Naive B cell (primary cell): Measurements from ENCODE around the gene CCNE1. TPM values are rescaled to one million over a fixed set of nuclear protein-coding genes. Genes with fewer than 3 reads are reported as not detected.
A peak's percentile ranks its signal among the peaks of the same experiment; 100 is the strongest.

Experiments
- ATAC-seq, 2 donors: fragments of 150-1000 bp; cut with Tn5 transposase; 2 replicates each; pipeline ENCODE4 v1.10.0; 2021; ENCODE audit warnings: low read depth in 2 of 2, mild to moderate bottlenecking in 2 of 2, moderate library complexity in 2 of 2
- DNase-seq: peaks from one replicate; pipeline ENCODE4 v3.0.0; 2022
- H3K27ac Mint-ChIP-seq, 6 donors: one replicate each; pipeline ENCODE4 v1.8.0; 2020 to 2022; ENCODE audit warnings: mild to moderate bottlenecking in 6 of 6, mixed read lengths in 6 of 6, moderate library complexity in 5 of 6, inconsistent platforms in 2 of 6
- H3K27me3 Mint-ChIP-seq, 3 donors: one replicate each; pipeline ENCODE4 v1.8.0; 2021 to 2022; ENCODE audit warnings: mixed read lengths in 3 of 3, mild to moderate bottlenecking in 1 of 3
- H3K36me3 Mint-ChIP-seq, 2 donors: one replicate each; pipeline ENCODE4 v1.8.0; 2020 to 2022; ENCODE audit warnings: mixed read lengths in 2 of 2, inconsistent platforms in 1 of 2, mild to moderate bottlenecking in 1 of 2
- H3K4me1 Mint-ChIP-seq, 3 donors: one replicate each; pipeline ENCODE4 v1.8.0; 2020 to 2022; ENCODE audit warnings: mixed read lengths in 3 of 3, inconsistent platforms in 1 of 3, mild to moderate bottlenecking in 1 of 3, moderate library complexity in 1 of 3
- H3K4me3 Mint-ChIP-seq, 8 donors: one replicate each; pipeline ENCODE4 v1.8.0; 2020 to 2022; ENCODE audit warnings: mild to moderate bottlenecking in 8 of 8, mixed read lengths in 8 of 8, moderate library complexity in 8 of 8, inconsistent platforms in 2 of 8
- H3K9me3 Mint-ChIP-seq, 7 donors: one replicate each; pipeline ENCODE4 v1.8.0; 2020 to 2022; ENCODE audit warnings: mixed read lengths in 7 of 7, mild to moderate bottlenecking in 5 of 7, inconsistent platforms in 2 of 7, moderate library complexity in 1 of 7
- polyA plus RNA-seq, 6 donors: library from polyadenylated mRNA; unstranded; fragments of 300-500 nt; fragmentation: Illumina TruSeq; gene quantifications; one replicate each; pipeline ENCODE4 v1.2.3, GENCODE V29; 2021; ENCODE audit warnings: low read depth in 6 of 6

Gene CCNE1
- polyA plus RNA-seq, 6 donors from 2014 or later, result not detected

DNA sequence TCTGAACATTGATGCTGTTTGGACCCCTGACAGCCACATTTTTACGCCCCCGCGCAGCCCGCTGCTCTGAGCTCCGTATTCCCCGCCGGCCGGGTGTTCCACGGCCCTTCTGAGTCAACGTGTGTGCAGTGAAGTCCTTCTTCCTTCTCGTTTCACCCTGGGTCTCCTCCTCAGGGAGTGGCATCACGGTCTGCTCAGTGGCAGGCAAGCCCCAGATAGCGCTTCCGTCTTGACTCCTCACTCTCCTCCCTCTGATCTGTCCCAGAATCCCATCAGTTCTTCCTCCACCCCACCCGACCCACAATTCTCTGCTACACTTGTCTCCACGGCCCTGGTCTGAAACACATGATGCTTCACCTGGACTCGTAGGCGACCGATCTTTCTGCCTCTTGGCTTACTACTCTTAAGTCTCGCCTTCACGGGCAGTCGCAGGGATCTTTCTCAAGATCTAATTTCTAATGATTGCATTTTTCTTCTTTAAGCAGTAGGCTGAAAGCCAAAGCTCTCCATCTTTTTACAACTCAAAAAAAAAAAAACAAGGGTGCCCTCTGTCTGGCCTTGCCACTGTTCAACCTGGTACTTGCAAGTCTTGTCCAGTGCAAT lies 33.9 kb downstream of the CCNE1 start:
- Mint-ChIP-seq H3K4me1 (peaks cover 12 to 21% (median 12%) of the 10 kb centered on the region in 3 donors), H3K36me3 (no peaks in the 10 kb centered on the region), H3K27ac (peak overlapping the region; percentile 65 to 98 (median 92)), H3K4me3 (peak overlapping the region; percentile 90 to 98 (median 94)), H3K27me3 (peaks cover 16 to 34% (median 32%) of the 10 kb centered on the region in 3 donors), H3K9me3 (peaks cover 0 to 4% (median 0%) of the 10 kb centered on the region in 7 donors)
- ATAC-seq (peak in 1 of 2 donors; percentile 9), DNase-seq (no peak)

DNA sequence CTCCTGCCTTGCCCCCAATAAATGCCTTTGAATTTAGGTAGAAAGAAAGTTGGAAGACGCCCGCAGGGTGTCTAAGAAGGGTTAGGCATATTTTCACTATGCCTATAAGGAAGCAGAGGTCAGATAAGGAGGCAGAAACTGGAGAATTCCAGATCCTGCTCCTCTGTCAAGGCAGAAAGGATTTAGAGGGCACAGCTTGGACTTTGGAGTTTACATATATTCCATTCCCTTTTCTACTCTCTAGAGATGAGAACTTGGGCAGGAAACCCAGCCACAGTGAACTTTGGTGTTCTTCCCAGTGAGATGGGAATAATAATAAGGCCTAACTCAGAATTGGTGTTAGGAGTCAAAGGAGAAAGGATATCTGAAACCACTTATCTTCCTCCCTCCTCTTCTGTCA lies 37.4 kb downstream of the CCNE1 start:
- no peaks in the 10 kb centered on the region for H3K36me3 Mint-ChIP-seq
- H3K27me3 Mint-ChIP-seq, result peaks cover 20 to 41% (median 31%) of the 10 kb centered on the region in 3 donors
- H3K9me3 Mint-ChIP-seq, result peaks cover 0 to 2% (median 0%) of the 10 kb centered on the region in 7 donors
- peaks cover 12% of the 10 kb centered on the region in 3 donors for H3K4me1 Mint-ChIP-seq
- H3K4me3 Mint-ChIP-seq, result no peak overlapping the region
- no peak for DNase-seq
- no peak overlapping the region for H3K27ac Mint-ChIP-seq
- ATAC-seq, result no peak

DNA sequence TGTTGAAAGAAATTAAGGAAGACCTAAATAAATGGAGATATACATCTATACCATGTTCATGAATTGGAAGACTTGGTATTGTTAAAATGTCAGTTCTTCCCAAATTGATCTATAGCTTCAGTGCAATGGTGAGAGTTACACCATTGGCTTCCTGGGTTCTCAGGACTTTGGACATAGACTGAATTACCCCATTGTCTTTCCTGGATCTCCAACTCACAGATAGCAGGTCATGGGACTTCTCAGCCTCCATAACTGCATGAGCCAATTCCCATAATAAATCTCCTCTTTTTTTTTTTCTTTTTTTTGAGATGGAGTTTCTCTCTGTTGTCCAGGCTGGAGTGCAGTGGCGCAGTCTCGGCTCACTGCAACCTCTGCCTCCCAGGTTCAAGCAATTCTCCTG lies 38.7 kb downstream of the CCNE1 start:
- no peak overlapping the region for H3K27ac Mint-ChIP-seq
- peaks cover 7% of the 10 kb centered on the region in 3 donors for H3K4me1 Mint-ChIP-seq
- no peak overlapping the region for H3K4me3 Mint-ChIP-seq
- peaks cover 0 to 2% (median 0%) of the 10 kb centered on the region in 7 donors for H3K9me3 Mint-ChIP-seq
- ATAC-seq, result no peak
- H3K36me3 Mint-ChIP-seq, result no peaks in the 10 kb centered on the region
- no peak for DNase-seq
- H3K27me3 Mint-ChIP-seq, result peaks cover 22 to 46% (median 41%) of the 10 kb centered on the region in 3 donors

DNA sequence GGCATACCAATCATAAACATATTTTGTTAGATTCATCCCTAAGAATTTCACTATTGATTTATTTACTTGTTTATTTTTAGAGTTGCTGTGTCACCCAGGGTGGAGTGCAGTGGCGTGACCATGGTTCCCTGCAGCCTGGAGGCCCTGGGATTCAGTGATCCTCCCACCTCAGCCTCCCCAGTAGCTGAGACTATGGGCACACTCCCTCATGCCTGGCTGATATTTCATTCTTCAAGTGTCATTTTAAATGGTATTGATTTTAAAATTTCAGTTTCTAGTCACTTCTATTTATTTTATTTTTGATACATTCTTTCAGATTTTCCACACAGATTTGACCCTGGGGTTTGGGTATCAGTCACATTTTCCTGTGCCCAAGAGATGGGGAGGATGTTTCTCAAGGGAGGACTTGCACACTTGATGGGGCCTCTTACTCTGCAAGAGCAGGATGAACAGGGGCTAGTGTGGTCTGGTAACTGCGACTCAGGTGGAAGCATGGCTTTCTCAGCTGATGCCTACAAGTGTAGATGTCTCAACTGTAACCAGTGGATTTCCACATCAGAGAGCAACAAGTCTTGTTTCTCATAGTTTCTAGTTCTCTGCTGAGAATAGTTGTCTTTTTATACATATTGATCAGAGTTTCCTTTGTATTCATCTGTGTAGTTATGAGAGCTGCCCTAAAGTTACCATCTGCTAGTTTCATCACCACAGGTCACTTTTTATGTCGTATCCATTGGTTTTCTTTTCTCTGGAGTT lies 40.2 kb downstream of the CCNE1 start:
- Mint-ChIP-seq H3K36me3 (no peaks in the 10 kb centered on the region), H3K27me3 (peaks cover 22 to 53% (median 41%) of the 10 kb centered on the region in 3 donors), H3K4me3 (peak overlapping the region in 2 of 8 donors; percentile 11 to 29), H3K27ac (no peak overlapping the region), H3K9me3 (peaks cover 0 to 2% (median 0%) of the 10 kb centered on the region in 7 donors), H3K4me1 (no peaks in the 10 kb centered on the region)
- DNase-seq (no peak), ATAC-seq (no peak)

DNA sequence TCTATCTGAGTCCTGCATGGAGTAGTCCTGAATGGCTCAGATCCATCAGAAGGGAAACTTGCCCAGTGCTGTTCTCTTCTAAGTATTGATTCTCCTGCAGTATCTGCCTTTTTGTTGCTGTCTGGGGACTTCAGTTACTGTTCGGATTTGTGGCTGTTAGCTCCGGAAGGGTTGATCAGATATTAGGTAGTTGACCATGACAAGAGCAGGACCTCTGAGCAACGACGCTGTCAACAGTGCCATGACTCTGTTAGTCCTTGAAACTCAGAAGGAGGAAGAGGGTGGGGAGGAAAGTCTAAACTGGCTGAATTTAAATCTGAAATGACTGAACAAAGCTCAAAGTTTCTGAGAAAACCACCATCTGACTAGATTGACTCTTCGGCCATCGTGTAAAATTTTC lies 42.2 kb downstream of the CCNE1 start:
- peaks cover 0 to 5% (median 0%) of the 10 kb centered on the region in 3 donors for H3K4me1 Mint-ChIP-seq
- ATAC-seq (no peak), DNase-seq (no peak)
- H3K9me3 Mint-ChIP-seq, result no peaks in the 10 kb centered on the region
- H3K4me3 Mint-ChIP-seq, result no peak overlapping the region
- H3K36me3 Mint-ChIP-seq, result no peaks in the 10 kb centered on the region
- H3K27me3 Mint-ChIP-seq, result peaks cover 15 to 47% (median 40%) of the 10 kb centered on the region in 3 donors
- H3K27ac Mint-ChIP-seq, result no peak overlapping the region

DNA sequence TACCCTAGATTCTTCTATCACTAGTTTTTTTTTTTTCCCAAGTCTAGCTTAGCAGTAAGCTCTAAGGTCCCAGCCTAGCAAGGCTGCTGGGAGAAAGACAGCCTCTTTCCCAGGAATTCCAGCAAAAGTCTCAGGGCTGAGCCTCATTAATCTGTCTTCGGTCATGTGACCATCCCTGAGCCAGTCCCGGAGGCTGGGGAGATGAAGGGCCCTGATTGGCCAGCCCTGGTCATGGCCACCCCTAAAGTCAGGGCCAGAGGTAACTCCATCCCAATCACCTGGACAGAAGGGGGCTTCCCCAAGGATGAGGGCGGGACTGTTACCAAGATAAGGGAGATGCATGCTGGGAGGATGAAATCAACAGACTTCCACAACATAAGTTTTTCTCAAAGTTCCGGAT lies 43.3 kb downstream of the CCNE1 start:
- Mint-ChIP-seq H3K27me3 (peaks cover 6 to 37% (median 32%) of the 10 kb centered on the region in 3 donors), H3K4me1 (peaks cover 0 to 5% (median 0%) of the 10 kb centered on the region in 3 donors), H3K9me3 (no peaks in the 10 kb centered on the region), H3K36me3 (no peaks in the 10 kb centered on the region), H3K4me3 (no peak overlapping the region), H3K27ac (peak overlapping the region in 2 of 6 donors; percentile 22 to 42)
- ATAC-seq (no peak), DNase-seq (no peak)

DNA sequence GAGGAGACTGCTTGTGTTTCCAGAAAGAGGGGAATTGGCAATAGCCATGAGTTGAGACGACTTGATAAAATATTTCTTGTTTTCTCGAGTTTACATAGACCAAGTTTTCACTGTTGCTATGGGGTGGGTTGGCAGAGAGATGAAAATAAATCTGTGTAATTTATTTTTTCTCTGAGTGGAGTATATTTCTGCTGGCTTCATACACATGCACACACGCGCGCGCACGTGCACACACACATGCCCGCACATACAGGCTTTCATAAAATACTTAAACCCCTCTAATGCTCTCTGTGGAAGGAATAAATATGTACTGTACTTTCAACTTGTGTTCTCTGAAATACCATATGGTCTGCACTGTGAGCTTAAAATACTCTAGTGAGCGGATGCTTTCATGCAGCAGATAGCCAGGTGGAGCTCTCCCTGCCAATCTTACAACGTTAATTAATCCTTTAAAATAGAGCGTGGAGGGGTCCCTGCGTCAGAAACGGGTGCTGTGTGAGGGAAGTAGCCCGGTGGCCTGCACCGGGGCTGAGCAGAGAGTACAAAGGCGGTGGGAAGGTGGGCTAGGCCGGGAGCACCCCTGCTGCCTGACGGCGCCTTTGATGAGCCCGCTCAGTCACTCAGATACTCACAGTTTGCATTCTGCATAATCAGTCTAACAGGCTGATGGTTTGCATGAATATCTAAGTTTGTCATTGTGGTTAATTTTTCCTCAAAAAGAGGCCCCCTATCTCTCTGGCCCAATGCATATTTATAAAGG lies 44.1 kb downstream of the CCNE1 start:
- Mint-ChIP-seq H3K4me1 (peaks cover 0 to 5% (median 0%) of the 10 kb centered on the region in 3 donors), H3K4me3 (no peak overlapping the region), H3K27ac (no peak overlapping the region), H3K36me3 (no peaks in the 10 kb centered on the region), H3K9me3 (no peaks in the 10 kb centered on the region), H3K27me3 (peaks cover 6 to 39% (median 37%) of the 10 kb centered on the region in 3 donors)
- no peak for ATAC-seq
- no peak for DNase-seq

DNA sequence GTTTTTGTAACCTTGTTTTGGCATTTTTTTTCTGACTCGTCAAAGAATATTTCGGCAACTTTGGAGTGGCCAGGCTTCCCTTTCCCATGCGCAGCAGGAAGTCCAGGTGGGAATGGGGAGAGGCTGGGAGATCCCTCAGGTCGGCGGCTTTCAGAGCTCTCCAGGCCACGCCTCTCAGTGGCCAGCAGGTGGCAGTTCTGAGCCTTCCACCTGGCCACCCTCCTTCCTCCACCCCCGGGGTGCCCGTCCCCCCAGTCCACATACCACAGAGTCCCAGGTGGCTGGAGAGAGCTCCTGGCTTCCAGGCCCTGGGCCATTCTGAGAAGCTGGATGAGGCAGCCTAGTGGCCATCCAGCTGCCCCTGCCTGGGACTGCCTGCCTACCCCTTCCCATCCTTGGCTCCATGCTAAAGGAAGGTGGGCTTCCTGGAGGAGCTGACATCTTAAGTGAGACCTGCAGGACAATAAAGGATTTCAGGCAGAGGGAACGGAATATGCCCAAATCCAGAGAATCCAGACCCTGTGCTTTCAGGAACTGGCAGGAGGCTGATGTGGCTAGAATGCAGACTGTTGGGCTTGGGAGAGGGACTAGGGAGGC lies 46.3 kb downstream of the CCNE1 start:
- peak; percentile 31 for DNase-seq
- ATAC-seq, result peak; percentile 73 to 74
- no peaks in the 10 kb centered on the region for H3K36me3 Mint-ChIP-seq
- H3K27me3 Mint-ChIP-seq, result peaks cover 6 to 49% (median 45%) of the 10 kb centered on the region in 3 donors
- no peak overlapping the region for H3K27ac Mint-ChIP-seq
- H3K4me1 Mint-ChIP-seq, result peaks cover 0 to 5% (median 0%) of the 10 kb centered on the region in 3 donors
- no peak overlapping the region for H3K4me3 Mint-ChIP-seq
- peaks cover 0 to 2% (median 0%) of the 10 kb centered on the region in 7 donors for H3K9me3 Mint-ChIP-seq

DNA sequence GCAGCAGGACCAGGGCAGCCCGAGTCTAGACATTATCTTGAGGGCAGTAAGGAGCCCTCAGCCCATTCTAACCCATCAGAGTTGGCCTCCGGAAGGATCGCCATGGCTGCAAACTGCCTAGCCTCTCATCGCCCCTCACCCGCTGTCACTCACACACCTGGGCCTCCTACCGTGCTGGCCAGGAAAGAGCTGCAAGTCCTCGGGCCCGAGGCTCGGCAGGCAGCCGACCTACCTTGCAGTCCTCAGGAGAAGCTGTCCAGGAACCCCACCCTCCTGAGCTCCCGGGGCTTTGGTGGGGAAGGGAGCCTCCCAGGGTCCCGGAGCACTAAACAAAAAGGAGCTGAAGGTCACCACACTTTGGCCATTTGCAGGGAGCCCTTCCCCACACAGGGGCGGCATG lies 46.8 kb downstream of the CCNE1 start:
- peaks cover 6 to 53% (median 48%) of the 10 kb centered on the region in 3 donors for H3K27me3 Mint-ChIP-seq
- no peaks in the 10 kb centered on the region for H3K36me3 Mint-ChIP-seq
- H3K9me3 Mint-ChIP-seq, result peaks cover 0 to 2% (median 0%) of the 10 kb centered on the region in 7 donors
- ATAC-seq, result no peak
- DNase-seq, result no peak
- peaks cover 0 to 5% (median 0%) of the 10 kb centered on the region in 3 donors for H3K4me1 Mint-ChIP-seq
- no peak overlapping the region for H3K4me3 Mint-ChIP-seq
- H3K27ac Mint-ChIP-seq, result no peak overlapping the region

DNA sequence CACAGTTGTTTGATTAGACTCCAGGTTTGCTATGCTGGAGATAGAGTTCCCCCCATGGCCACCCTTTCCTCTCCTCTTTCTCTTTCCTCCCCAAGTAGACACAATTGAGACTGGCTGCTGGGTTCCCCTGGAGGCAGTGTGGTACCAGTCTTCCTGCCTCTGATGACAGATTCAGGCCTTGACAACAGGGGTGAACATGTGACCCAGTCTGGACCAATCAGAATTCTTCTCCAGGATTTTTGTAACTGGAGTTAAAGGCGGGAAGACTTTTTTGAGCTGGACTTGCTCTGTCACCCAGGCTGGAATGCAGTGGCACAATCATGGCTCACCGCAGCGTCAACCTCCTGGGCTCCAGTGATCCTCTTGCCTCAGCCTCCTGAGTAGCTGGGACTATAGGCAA lies 48.7 kb downstream of the CCNE1 start:
- ATAC-seq (no peak), DNase-seq (no peak)
- peak overlapping the region in 1 of 8 donors; percentile 48 for H3K4me3 Mint-ChIP-seq
- no peak overlapping the region for H3K27ac Mint-ChIP-seq
- peaks cover 0 to 58% (median 45%) of the 10 kb centered on the region in 3 donors for H3K27me3 Mint-ChIP-seq
- no peaks in the 10 kb centered on the region for H3K36me3 Mint-ChIP-seq
- peaks cover 0 to 2% (median 0%) of the 10 kb centered on the region in 7 donors for H3K9me3 Mint-ChIP-seq
- H3K4me1 Mint-ChIP-seq, result peaks cover 0 to 5% (median 0%) of the 10 kb centered on the region in 3 donors

DNA sequence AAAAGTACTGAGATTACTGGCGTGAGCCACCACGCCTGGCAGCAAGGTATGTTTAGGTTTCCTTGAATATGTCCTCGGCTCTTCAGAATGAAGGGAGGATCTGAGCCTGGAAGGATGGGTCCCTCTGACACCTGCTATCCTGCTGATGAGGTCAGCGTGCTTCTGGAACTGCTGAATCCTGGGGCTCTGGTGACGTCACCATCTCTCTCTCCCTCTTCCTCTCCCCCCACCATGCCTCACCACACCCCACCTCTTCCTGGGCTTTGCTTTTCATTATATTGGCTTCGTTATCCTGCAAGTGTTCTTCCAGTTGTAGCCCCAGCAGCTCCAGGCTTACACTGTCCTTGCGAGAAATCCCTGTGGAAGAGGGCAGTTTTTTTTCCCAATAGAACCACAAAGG lies 49.8 kb downstream of the CCNE1 start:
- no peak overlapping the region for H3K4me3 Mint-ChIP-seq
- no peak for DNase-seq
- ATAC-seq, result no peak
- peaks cover 0 to 5% (median 0%) of the 10 kb centered on the region in 3 donors for H3K4me1 Mint-ChIP-seq
- peaks cover 5 to 52% (median 45%) of the 10 kb centered on the region in 3 donors for H3K27me3 Mint-ChIP-seq
- H3K36me3 Mint-ChIP-seq, result peaks cover 0 to 5% of the 10 kb centered on the region in 2 donors
- no peak overlapping the region for H3K27ac Mint-ChIP-seq
- peaks cover 0 to 8% (median 3%) of the 10 kb centered on the region in 7 donors for H3K9me3 Mint-ChIP-seq

DNA sequence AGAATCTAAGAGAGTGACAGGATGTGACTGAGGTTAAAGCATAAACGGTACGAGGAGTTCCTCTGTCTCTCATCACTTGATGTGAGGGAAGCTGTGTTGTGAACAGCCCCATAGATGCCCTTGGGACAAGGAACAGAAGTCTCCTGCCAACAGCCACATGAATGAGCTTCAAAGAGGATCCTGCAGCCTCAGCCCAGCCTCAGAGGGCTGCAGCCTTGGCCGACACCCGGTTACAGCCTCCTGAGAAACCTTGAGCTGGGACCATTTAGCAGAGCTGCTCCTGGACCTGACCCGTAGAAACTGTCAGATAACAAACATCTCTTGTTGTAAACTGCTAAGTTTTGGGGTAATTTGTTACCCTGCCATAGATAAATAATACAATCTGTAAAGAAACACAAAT lies 54.2 kb downstream of the CCNE1 start:
- H3K9me3 Mint-ChIP-seq, result peaks cover 0 to 28% (median 11%) of the 10 kb centered on the region in 7 donors
- no peaks in the 10 kb centered on the region for H3K4me1 Mint-ChIP-seq
- H3K27me3 Mint-ChIP-seq, result peaks cover 9 to 40% (median 33%) of the 10 kb centered on the region in 3 donors
- H3K4me3 Mint-ChIP-seq, result no peak overlapping the region
- no peak overlapping the region for H3K27ac Mint-ChIP-seq
- peaks cover 0 to 7% of the 10 kb centered on the region in 2 donors for H3K36me3 Mint-ChIP-seq
- ATAC-seq, result no peak
- DNase-seq, result no peak

DNA sequence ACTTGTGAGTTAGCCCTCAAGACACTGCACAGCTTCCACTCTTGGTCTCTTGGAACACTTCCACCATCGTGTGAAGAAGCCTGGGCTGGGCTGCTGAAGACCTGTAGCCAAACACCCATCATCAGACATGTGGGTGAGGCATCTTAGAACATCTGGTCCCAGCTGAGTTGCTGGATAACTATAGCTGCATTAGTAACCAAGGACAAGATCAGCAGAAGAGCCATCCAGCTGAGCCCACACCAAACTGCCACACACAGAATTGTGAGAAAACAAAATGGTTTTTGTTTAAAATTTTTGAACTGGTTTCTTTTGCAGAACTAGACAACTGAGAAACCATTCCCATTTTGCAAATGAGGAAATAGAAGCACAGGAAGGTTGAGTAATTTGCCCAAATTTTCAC lies 56.2 kb downstream of the CCNE1 start:
- H3K27me3 Mint-ChIP-seq, result peaks cover 14 to 42% (median 39%) of the 10 kb centered on the region in 3 donors
- no peak overlapping the region for H3K27ac Mint-ChIP-seq
- H3K4me3 Mint-ChIP-seq, result no peak overlapping the region
- DNase-seq (no peak), ATAC-seq (no peak)
- H3K4me1 Mint-ChIP-seq, result peaks cover 5 to 9% (median 6%) of the 10 kb centered on the region in 3 donors
- peaks cover 0 to 7% of the 10 kb centered on the region in 2 donors for H3K36me3 Mint-ChIP-seq
- H3K9me3 Mint-ChIP-seq, result peaks cover 0 to 28% (median 11%) of the 10 kb centered on the region in 7 donors
